Activated T-cell treated with anti-CD3 and anti-CD28 coated beads for 24 hours (primary cell): ENCODE data around the gene HOXD12.

Experiments
- DNase-seq: peaks from one replicate; pipeline ENCODE4 v3.0.0-alpha.2; 2020; ENCODE audit warnings: low read depth

Gene HOXD12

GRCh38 chr2:176121190-176122051, 21.8 kb downstream of the HOXD12 start:
- no peak for DNase-seq

- DNase-seq: no peak
These were observed 22.6 kb downstream of the HOXD12 start for GRCh38 chr2:176122052-176122682.

- DNase-seq: no peak
These were observed 23.3 kb downstream of the HOXD12 start, which contains the start of gene HOXD9 for GRCh38 chr2:176122683-176123410. TSS of gene HOXD9 (plus strand) at chr2:176122719. CDS start at chr2:176122769, 50 bp downstream.

- DNase-seq: no peak
These were observed 24.0 kb downstream of the HOXD12 start for GRCh38 chr2:176123411-176124109.

DNA sequence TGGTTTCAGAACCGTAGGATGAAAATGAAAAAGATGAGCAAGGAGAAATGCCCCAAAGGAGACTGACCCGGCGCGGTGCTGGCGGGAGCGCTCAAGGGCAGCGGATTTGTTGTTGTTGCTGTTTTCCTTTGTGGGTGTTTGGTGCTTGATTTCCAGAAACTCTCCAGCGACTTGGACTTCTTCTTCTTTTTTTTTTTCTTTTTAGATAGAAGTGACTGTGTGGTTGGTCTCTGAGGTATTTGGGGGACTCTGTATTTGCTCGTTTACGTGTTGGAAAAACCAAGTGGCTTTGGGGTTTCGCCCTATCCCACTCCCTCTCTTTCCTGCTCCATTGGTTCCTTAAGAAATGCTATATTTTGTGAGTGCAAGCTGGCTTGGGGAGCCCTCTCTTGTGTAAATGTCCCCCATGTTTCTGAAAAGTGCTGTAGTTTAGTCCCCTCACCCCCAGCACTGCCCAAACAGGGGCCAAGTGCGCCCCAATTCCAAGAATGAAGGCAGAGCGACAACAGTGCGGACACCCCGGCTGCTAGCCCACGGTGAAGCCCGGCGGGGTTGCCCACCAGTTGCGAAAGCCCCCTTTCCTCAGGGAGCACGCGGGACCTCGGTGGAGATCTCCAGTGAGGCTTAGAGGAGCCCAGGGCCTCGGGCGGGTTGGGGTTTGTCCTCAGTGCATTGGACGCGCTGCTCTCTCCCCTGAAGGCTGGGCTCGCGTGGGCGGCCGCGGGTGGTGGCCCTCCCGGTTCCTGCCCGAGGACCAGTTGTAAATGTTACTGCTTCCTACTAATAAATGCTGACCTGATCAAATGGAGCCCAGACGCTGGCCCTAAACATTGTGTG, 24.7 kb downstream of the HOXD12 start:
- DNase-seq: no peak

DNA sequence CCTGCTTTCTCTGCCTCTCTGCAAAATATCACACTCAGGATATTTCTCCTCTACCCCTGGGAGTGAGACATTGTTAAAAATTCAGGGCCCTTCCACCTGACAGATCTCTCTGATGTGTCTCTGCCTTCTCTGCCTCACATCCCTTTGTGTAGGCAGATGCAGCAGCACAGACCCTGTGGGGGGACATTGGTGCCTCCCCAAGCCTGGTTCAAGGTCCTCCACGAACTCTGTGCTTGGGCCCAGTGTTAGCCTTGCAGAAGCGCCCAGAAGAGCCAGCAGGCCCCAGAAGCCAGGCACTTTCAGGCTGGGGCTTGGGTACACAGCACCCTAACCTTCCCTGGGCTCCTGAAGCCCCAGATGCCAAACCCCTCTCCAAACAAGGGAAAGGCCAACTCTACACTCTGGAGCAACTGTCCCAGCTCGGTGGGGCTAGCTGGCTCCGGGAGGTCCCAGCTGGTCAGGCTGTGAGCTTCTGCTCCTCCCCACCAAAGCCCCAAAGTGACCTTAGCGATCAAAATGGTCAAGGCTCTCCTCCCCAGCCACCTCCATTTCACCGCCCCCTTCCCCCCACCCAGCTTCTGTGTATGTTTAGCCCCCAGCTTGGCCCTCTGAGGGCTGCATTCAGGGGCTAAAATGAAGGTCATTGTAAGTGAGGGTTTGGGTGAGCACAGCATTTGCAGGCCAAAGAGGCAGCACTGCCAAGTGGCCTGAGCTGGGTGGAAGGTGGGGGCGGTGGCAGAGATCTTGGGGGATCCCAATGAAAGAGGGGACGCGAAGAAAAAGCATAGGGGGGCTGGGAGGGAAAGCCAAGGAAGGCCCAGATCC, 25.6 kb downstream of the HOXD12 start:
- DNase-seq: no peak

- DNase-seq: no peak
These were observed 26.1 kb downstream of the HOXD12 start for GRCh38 chr2:176125772-176126054.

DNA sequence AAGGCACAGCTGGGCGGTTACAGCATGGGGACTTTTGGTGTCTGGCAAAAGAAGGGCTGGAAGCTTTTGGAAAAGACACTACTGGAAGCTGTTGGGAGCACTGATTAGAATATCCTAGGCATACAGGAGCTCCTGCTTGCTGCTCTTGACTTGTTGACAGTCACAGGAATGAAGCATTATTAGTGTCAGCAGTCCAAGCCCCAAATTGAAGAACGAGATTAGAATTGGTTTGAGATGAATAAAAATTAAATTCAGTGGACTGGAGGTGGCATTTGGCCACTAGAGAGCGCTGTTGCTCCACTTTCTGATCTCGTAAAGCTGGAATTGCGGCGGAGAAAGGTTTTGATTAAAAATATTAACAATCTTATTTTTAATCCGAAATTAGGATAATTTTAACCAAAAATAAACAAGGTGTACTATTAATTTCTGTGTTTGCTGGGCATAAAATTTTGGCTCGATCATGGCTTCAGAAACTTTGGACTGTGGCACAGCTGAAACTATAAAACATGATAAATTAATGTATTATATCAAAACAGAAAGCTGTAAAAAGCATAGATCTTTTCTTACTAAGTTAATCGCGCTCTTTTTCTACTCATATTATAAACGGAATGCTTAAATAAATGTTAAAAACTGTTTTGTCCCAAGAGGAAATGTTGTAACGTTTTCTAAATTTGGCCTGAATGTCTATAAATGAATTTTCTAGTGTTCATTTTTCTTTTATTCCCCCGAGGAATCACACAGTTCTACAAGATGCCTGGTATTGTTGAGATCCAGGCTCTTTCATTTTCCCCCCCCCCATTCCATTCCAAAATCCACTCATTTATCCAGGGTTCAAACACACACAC, 27.6 kb downstream of the HOXD12 start:
- peak; percentile 55 for DNase-seq

DNA sequence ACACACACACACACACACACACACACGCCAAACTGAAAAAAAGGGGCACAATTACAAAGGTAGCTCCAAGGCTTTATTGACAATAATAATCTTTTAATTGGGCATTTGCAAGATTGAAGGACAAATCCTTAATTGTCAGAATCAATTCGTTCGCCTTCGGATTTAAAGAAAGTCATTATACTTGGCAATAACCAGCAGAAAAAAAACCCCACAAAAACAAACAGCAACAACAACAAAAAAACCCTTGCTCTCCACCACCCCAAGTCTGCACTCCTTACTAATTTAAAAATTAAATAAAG, 28.1 kb downstream of the HOXD12 start:
- DNase-seq: no peak

- no peak for DNase-seq
These were observed 28.8 kb downstream of the HOXD12 start for GRCh38 chr2:176128172-176128981.

DNA sequence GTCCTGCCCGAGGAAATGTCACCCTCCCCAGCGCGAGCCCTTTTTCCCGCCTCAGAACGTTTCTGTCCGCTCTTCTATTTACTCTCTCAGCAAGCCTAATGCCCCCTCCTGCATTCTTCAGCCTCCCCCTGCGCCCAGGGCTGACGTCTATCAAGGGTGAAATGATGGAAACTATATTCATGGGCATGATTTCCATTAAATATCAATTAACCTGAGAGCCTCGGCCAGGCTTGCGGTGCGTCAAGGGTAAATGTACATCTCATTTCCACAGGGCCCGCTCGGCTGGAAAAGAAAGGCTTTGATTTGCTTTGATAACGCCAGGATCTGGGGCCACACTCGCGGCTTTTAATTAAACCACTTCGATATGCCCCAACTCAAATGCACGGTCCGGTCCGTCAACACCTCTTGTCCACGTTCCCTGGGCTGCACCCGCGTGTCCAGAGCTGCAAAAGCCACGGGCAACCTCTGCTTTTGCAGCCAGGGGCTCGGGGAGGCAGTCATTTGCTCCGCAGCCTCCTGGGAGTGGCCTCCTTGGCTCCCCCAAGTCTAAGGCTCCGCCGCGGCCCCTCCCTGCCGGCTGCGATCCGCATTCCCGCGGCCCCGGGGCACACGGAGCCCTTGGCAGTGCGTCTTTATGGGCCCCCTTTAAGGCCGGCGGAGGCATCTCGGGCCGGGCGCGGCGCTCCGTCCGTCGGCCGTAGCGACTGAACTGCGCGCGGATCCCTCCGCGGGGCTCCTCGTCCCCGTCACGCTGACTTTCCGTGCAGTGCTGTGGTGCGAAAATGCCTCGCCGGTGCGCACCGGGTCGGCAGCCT, 29.6 kb downstream of the HOXD12 start, which contains the start of gene HOXD8:
TSS of gene HOXD8 (plus strand) at position 724 of the 815 bp plus-strand sequence. CDS start 662 bp downstream, outside the sequence.
- no peak for DNase-seq

DNA sequence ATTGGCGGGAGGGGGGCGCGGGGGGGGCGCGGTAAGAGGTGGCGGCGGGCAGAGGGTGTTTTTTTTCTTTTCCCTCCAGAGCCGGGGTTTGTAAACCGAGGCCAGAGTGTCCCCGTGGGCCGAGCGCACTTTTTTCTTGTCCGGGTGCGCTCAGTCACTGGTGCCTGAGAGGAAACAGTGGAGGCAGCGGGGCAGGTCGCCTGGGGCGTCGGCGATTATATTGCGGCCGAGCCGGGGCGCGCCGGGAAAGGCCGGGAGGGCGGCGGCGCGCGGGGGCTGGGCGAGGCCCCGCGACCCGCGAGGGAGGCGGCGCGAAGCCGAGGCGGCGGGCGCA, 30.2 kb downstream of the HOXD12 start:
- no peak for DNase-seq

- DNase-seq: no peak
These were observed 30.8 kb downstream of the HOXD12 start for GRCh38 chr2:176130147-176130956.

GRCh38 chr2:176130957-176131847, 31.6 kb downstream of the HOXD12 start:
- no peak for DNase-seq

DNA sequence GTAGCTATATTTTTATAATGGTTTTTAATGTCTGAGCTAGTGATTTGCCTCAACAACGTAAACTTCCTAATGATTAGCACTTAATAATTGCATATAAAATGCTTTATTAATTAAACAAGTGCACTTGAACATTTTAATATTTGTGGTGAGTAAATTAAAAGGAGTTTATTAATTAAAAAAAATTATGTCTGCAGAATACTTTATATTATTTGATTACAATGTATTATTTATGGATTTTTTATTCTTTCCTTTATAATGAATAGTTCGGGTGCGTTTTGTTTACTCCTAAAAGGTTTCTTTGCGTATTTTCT, 32.2 kb downstream of the HOXD12 start:
- DNase-seq: no peak
